Left ventricle myocardium inferior (tissue), 1 donor: ENCODE results near the gene ARL13B. TPM values are rescaled to one million over a fixed set of nuclear protein-coding genes. Genes with fewer than 3 reads are reported as not detected.
"Not testable (repeated sequence)": the region's sequence is repeated elsewhere in the genome, so short reads cannot be mapped to it uniquely, and the experiment has no call there.

Source experiments
- DNase-seq: peaks from one replicate; pipeline ENCODE4 v3.0.0-alpha.2; 2020
- H3K27ac ChIP-seq: fragments of 200-600 bp; replicated peaks from 2 replicates; pipeline ENCODE4 v1.8.0; 2021
- H3K27me3 ChIP-seq: fragments of 200-600 bp; 2 replicates; pipeline ENCODE4 v1.8.0; 2021; ENCODE audit warnings: low read depth
- H3K36me3 ChIP-seq: fragments of 200-600 bp; 2 replicates; pipeline ENCODE4 v1.8.0; 2021
- H3K4me1 ChIP-seq: fragments of 200-600 bp; 2 replicates; pipeline ENCODE4 v1.8.0; 2021
- H3K4me3 ChIP-seq: fragments of 200-600 bp; 2 replicates; pipeline ENCODE4 v1.8.0; 2021; ENCODE audit warnings: mild to moderate bottlenecking, moderate library complexity
- H3K9me3 ChIP-seq: fragments of 200-600 bp; replicated peaks from 2 replicates; pipeline ENCODE4 v1.8.0; 2021
- CTCF ChIP-seq: fragments of 200-600 bp; IDR thresholded peaks from 2 replicates; pipeline ENCODE4 v1.8.0; 2021; ENCODE audit warnings: antibody characterized with exemption, mild to moderate bottlenecking, borderline replicate concordance
- intact Hi-C: fragments of 100-400 bp; cut with micrococcal nuclease; formaldehyde crosslinking; loops from one replicate; pipeline ENCODE4 v1.11.0; 2022
- total RNA-seq: library from RNA; stranded (reverse); fragmentation: NEBNext Ultra II Directional; extraction: Animal tissue kit (Norgen Biotek cat#: 25700); gene quantifications from one replicate; pipeline ENCODE4 v1.2.1, GENCODE V29; 2021
- donor health status: DM: no; HTN: yes; CAD: no; lungs with severe emphysema.

The ARL13B gene
- total RNA-seq, 1 donor from 2014 or later, result 5.6 TPM

GRCh38 chr3:93961026-93961425 is 18.9 kb upstream of the ARL13B start:
- no peak for DNase-seq

GRCh38 chr3:93961489-93961888 is 18.5 kb upstream of the ARL13B start:
- no peak overlapping the region for H3K4me3 ChIP-seq
- no peaks in the 10 kb centered on the region for H3K4me1 ChIP-seq
- no peaks in the 10 kb centered on the region for H3K9me3 ChIP-seq
- intact Hi-C loops, result no loop called here
- no peaks in the 10 kb centered on the region for H3K27me3 ChIP-seq
- no peaks in the 10 kb centered on the region for H3K36me3 ChIP-seq
- H3K27ac ChIP-seq, result no peak overlapping the region
- no peak for TF ChIP-seq CTCF
- no peak for DNase-seq

More at GRCh38 chr3:93961026-93961425, 18.9 kb upstream of the ARL13B start:
- H3K36me3 ChIP-seq, result no peaks in the 10 kb centered on the region
- no peak overlapping the region for H3K27ac ChIP-seq
- H3K4me3 ChIP-seq, result no peak overlapping the region
- intact Hi-C loops, result no loop called here
- H3K27me3 ChIP-seq, result no peaks in the 10 kb centered on the region
- TF ChIP-seq CTCF, result no peak
- H3K9me3 ChIP-seq, result no peaks in the 10 kb centered on the region
- H3K4me1 ChIP-seq, result no peaks in the 10 kb centered on the region

- H3K4me1 ChIP-seq, result no peaks in the 10 kb centered on the region
- no peak for DNase-seq
- no peak overlapping the region for H3K4me3 ChIP-seq
- no peak for TF ChIP-seq CTCF
- H3K27ac ChIP-seq, result no peak overlapping the region
- intact Hi-C loops, result no loop called here
- no peaks in the 10 kb centered on the region for H3K27me3 ChIP-seq
- H3K9me3 ChIP-seq, result no peaks in the 10 kb centered on the region
- no peaks in the 10 kb centered on the region for H3K36me3 ChIP-seq
These were observed 17.2 kb upstream of the ARL13B start for GRCh38 chr3:93962798-93963197.

- H3K4me1 ChIP-seq, H3K27me3 ChIP-seq, H3K36me3 ChIP-seq, H3K9me3 ChIP-seq, H3K4me3 ChIP-seq, DNase-seq, intact Hi-C loops, H3K27ac ChIP-seq: not testable (repeated sequence)
These were observed 14.8 kb upstream of the ARL13B start for GRCh38 chr3:93965106-93965505.

- no peaks in the 10 kb centered on the region for H3K9me3 ChIP-seq
- H3K4me1 ChIP-seq, result peaks cover 23% of the 10 kb centered on the region
- intact Hi-C loops, result no loop called here
- no peaks in the 10 kb centered on the region for H3K27me3 ChIP-seq
- no peaks in the 10 kb centered on the region for H3K36me3 ChIP-seq
- no peak for DNase-seq
- H3K4me3 ChIP-seq, result no peak overlapping the region
- TF ChIP-seq CTCF, result no peak
- no peak overlapping the region for H3K27ac ChIP-seq
These were observed 10.5 kb upstream of the ARL13B start for GRCh38 chr3:93969443-93969842.

GRCh38 chr3:93969997-93970396 is 10.0 kb upstream of the ARL13B start:
- H3K9me3 ChIP-seq, result no peaks in the 10 kb centered on the region
- DNase-seq, result no peak
- intact Hi-C loops, result no loop called here
- H3K27me3 ChIP-seq, result no peaks in the 10 kb centered on the region
- no peak overlapping the region for H3K27ac ChIP-seq
- H3K4me1 ChIP-seq, result peaks cover 25% of the 10 kb centered on the region
- H3K4me3 ChIP-seq, result no peak overlapping the region
- no peak for TF ChIP-seq CTCF
- no peaks in the 10 kb centered on the region for H3K36me3 ChIP-seq
